HCT116 (cell line): ENCODE results near the gene F11R. TPM values are rescaled to one million over a fixed set of nuclear protein-coding genes. Genes with fewer than 3 reads are reported as not detected.

Source experiments
- ATAC-seq: fragments of 200-7000 bp; cut with Tn5 transposase; 2 replicates; pipeline ENCODE4 v1.9.1; 2020; ENCODE audit warnings: mild to moderate bottlenecking, moderate library complexity
- BruUV-seq: library from RNA; stranded (reverse); fragments of 400-500 nt; replicated peaks from 2 replicates; lab custom pipeline; 2021; lab: Mats Ljungman, UMichigan
- CTCF ChIA-PET: fragments of 300-600 bp; sonication (Branson Sonifier 250); formaldehyde crosslinking; loops from one replicate; lab custom pipeline; 2021; ENCODE audit warnings: antibody characterized with exemption; lab: Charles Lee
- POLR2A ChIA-PET: fragments of 300-600, 350-600 bp; sonication (Branson Sonifier 250); formaldehyde crosslinking; loops from one replicate; lab custom pipeline; 2021; ENCODE audit warnings: antibody characterized with exemption; lab: Charles Lee
- RAD21 ChIA-PET, 2 experiments: fragments of 300-600 bp; sonication (Branson Sonifier 250); formaldehyde crosslinking; loops; one replicate each; lab custom pipeline; 2023; ENCODE audit warnings: low total read pairs in 2 of 2; ENCODE audit not compliant: uncharacterized antibody in 2 of 2, unreplicated experiment in 2 of 2, low non-redundant PET in 1 of 2; lab: Charles Lee
- DNase-seq: peaks from one replicate; pipeline ENCODE4 v3.0.0-alpha.2; 2010; ENCODE audit warnings: low read depth, low spot score
- H2AFZ ChIP-seq: fragments of 200-600 bp; shearing (Covaris generic), sonication (generic); 2 replicates; pipeline ENCODE4 v1.6.1; 2017; ENCODE audit warnings: low read depth, mixed run types, mixed read lengths, antibody characterized with exemption, low read length; ENCODE audit not compliant: poor library complexity, severe bottlenecking
- H3K27ac ChIP-seq: 2 replicates; pipeline ENCODE4 v1.5.1; 2012; ENCODE audit warnings: low read depth, low read length
- H3K27me3 ChIP-seq: fragments of 200-600 bp; sonication (generic); 2 replicates; pipeline ENCODE4 v1.6.1; 2016; ENCODE audit warnings: mixed run types, low read length, mixed read lengths; ENCODE audit not compliant: insufficient read depth
- H3K36me3 ChIP-seq, 2 experiments: fragments of 200-500 bp in 1 of 2; fragments of 200-600 bp in 1 of 2; sonication (Bioruptor generic) in 1 of 2; sonication (generic) in 1 of 2; 2 replicates each; pipeline versions ENCODE4 v1.5.1 to v1.6.1; 2014 to 2016; ENCODE audit warnings: low read length in 2 of 2, inconsistent platforms in 1 of 2, mixed read lengths in 1 of 2, mixed run types in 1 of 2; ENCODE audit not compliant: insufficient read depth in 2 of 2, control insufficient read depth in 1 of 2
- H3K4me1 ChIP-seq, 2 experiments: fragments of 200-600 bp in 1 of 2; sonication (generic) in 1 of 2; 2 replicates each; pipeline versions ENCODE4 v1.5.1 to v1.6.1; 2012 to 2017; ENCODE audit warnings: low read length in 2 of 2, inconsistent platforms in 1 of 2, mild to moderate bottlenecking in 1 of 2, mixed read lengths in 1 of 2, mixed run types in 1 of 2, moderate library complexity in 1 of 2; ENCODE audit not compliant: insufficient read depth in 2 of 2, control insufficient read depth in 1 of 2
- H3K4me2 ChIP-seq: fragments of 200-600 bp; sonication (generic); 2 replicates; pipeline ENCODE4 v1.6.1; 2017; ENCODE audit warnings: mixed run types, low read length, mixed read lengths
- H3K4me3 ChIP-seq, 2 experiments: fragments of 200-600 bp in 1 of 2; sonication (generic) in 1 of 2; replicated peaks in 1 of 2; 2 replicates each; pipeline ENCODE4 v1.5.1; 2011 to 2016; ENCODE audit warnings: low read length in 2 of 2, control low read depth in 1 of 2, low read depth in 1 of 2, mild to moderate bottlenecking in 1 of 2, mixed read lengths in 1 of 2, mixed run types in 1 of 2
- H3K79me2 ChIP-seq: fragments of 200-600 bp; sonication (generic); 2 replicates; pipeline ENCODE4 v1.6.1; 2017; ENCODE audit warnings: mild to moderate bottlenecking, mixed run types, low read length, moderate library complexity, mixed read lengths; ENCODE audit not compliant: insufficient read depth
- H3K9ac ChIP-seq: fragments of 200-600 bp; sonication (generic); 2 replicates; pipeline ENCODE4 v1.6.1; 2016; ENCODE audit warnings: low read length, mixed read lengths
- H3K9me2 ChIP-seq: fragments of 200-600 bp; sonication (generic), shearing (Covaris generic); 2 replicates; pipeline ENCODE4 v1.6.1; 2017; ENCODE audit warnings: mixed run types, mild to moderate bottlenecking, moderate library complexity; ENCODE audit not compliant: insufficient read depth
- H3K9me3 ChIP-seq, 2 experiments: fragments of 200-500 bp in 1 of 2; fragments of 200-600 bp in 1 of 2; sonication (Bioruptor generic) in 1 of 2; sonication (generic) in 1 of 2; 2 replicates each; pipeline ENCODE4 v1.6.1; 2014 to 2017; ENCODE audit warnings: low read length in 2 of 2, mixed read lengths in 2 of 2, inconsistent platforms in 1 of 2, low read depth in 1 of 2, mild to moderate bottlenecking in 1 of 2, mixed run types in 1 of 2, moderate library complexity in 1 of 2; ENCODE audit not compliant: control insufficient read depth in 1 of 2, insufficient read depth in 1 of 2
- H4K20me1 ChIP-seq: fragments of 200-600 bp; sonication (generic), shearing (Covaris generic); 2 replicates; pipeline ENCODE4 v1.6.1; 2017; ENCODE audit warnings: mixed run types, mild to moderate bottlenecking, moderate library complexity; ENCODE audit not compliant: insufficient read depth
- CEBPB ChIP-seq: IDR thresholded peaks from 2 replicates; pipeline ENCODE4 v1.6.1; 2012; ENCODE audit warnings: low read depth
- CTCF ChIP-seq, 3 experiments: fragments of 200-600 bp in 1 of 3; sonication (generic) in 1 of 3; IDR thresholded peaks in 2 of 3; conservative IDR thresholded peaks in 1 of 3; 2 replicates each; pipeline ENCODE4 v1.5.1; 2012 to 2017; ENCODE audit warnings: low read depth in 2 of 3, low read length in 2 of 3, antibody characterized with exemption in 1 of 3, borderline replicate concordance in 1 of 3, control low read depth in 1 of 3, mild to moderate bottlenecking in 1 of 3, mixed read lengths in 1 of 3, mixed run types in 1 of 3, moderate library complexity in 1 of 3; ENCODE audit not compliant: insufficient read depth in 1 of 3
- ELF1 ChIP-seq: IDR thresholded peaks from 2 replicates; pipeline ENCODE4 v1.6.1; 2012; ENCODE audit warnings: low read depth, borderline replicate concordance
- RAD21 ChIP-seq: IDR thresholded peaks from 2 replicates; pipeline ENCODE4 v1.6.1; 2012; ENCODE audit warnings: low read depth, mild to moderate bottlenecking
- SP1 ChIP-seq: IDR thresholded peaks from 2 replicates; pipeline ENCODE4 v1.6.1; 2012; ENCODE audit warnings: low read depth
- intact Hi-C: fragments of 100-400 bp; cut with micrococcal nuclease; formaldehyde crosslinking; loops from 2 replicates; pipeline ENCODE4 v1.10.0; 2022
- total RNA-seq: library from RNA; stranded (reverse); gene quantifications from one replicate; pipeline ENCODE4 v1.2.1, GENCODE V29; 2021; ENCODE audit not compliant: unreplicated experiment

F11R gene
- total RNA-seq, 1 experiment from 2014 or later, result 86.7 TPM

GRCh38 chr1:160997323-160998038 is 23.5 kb downstream of the F11R start:
- peak overlapping the region; percentile 55 for H3K4me2 ChIP-seq
- H3K27me3 ChIP-seq, result no peaks in the 10 kb centered on the region
- no peaks in the 10 kb centered on the region for H4K20me1 ChIP-seq
- H3K36me3 ChIP-seq, result peaks cover 25 to 32% of the 10 kb centered on the region in 2 experiments; a peak in 3 of 4 replicates
- ChIA-PET RAD21 (interaction anchor here (1.1 to 1.4 kb wide), 3 partner anchors 23 to 100 kb away, joined by 3 to 7 read pairs (median 4); partner anchors contain the start of genes F11R (in 1 of the 2) and KLHDC9 (in 1 of the 2)), POLR2A (interaction anchor here (0.8 to 3.3 kb wide), 5 partner anchors 19 to 135 kb away, joined by 3 to 22 read pairs (median 4); partner anchors contain the start of genes DEDD and F11R), CTCF (interaction anchor here (0.7 to 2.6 kb wide), 13 partner anchors 8 to 384 kb away, joined by 3 to 20 read pairs (median 3); partner anchors contain the start of genes F11R, KLHDC9 and USF1)
- peak overlapping the region; percentile 61 for H3K27ac ChIP-seq
- H3K9me2 ChIP-seq, result no peaks in the 10 kb centered on the region
- no peak overlapping the region for H2AFZ ChIP-seq
- peaks cover 30 to 60% of the 10 kb centered on the region in 2 experiments for H3K4me1 ChIP-seq
- no peak overlapping the region for H3K4me3 ChIP-seq
- ATAC-seq (peak; percentile 71), DNase-seq (peak; percentile 51)
- no peaks in the 10 kb centered on the region for H3K9me3 ChIP-seq
- peak overlapping the region; percentile 59 for H3K9ac ChIP-seq
- BruUV-seq, result no TSS peak
- intact Hi-C loops, result loop anchor here (1.0 to 5.0 kb wide), 3 partner anchors 41 to 142 kb away; partner anchors contain the start of genes NIT1, PFDN2 and TSTD1
- TF ChIP-seq CEBPB (no peak), CTCF (IDR thresholded peaks at IDR 0.05 in 2 of 3, conservative IDR thresholded peaks at IDR 0.05 in 1 of 3; ENCODE audit: borderline replicate concordance in 1 of 3, insufficient read depth in 1 of 3, low read depth in 2 of 3, low read length in 2 of 3) (peak; percentile 58 to 75 (median 73); a peak in 5 of 6 replicates), ELF1 (no peak; the same call in 1 of the 2 replicates), RAD21 (peak; percentile 75), SP1 (no peak)
- peaks cover 14% of the 10 kb centered on the region for H3K79me2 ChIP-seq
